Measurements from ENCODE around the gene AKAP3. TPM values are rescaled to one million over a fixed set of nuclear protein-coding genes. Genes with fewer than 3 reads are reported as not detected.

The AKAP3 gene
- total RNA-seq, 1 experiment from 2014 or later = 0.26 TPM

GRCh38 chr12:4615667-4616066 is 33.2 kb downstream of the AKAP3 start:
- Histone ChIP-seq H3K4me3 (ENCODE audit: low read depth in 2 of 2, low read length in 2 of 2) (no peak overlapping the region), H3K27me3 (ENCODE audit: control insufficient read depth, insufficient read depth, low read length) (no peaks in the 10 kb centered on the region), H3K4me1 (ENCODE audit: control insufficient read depth, insufficient read depth, low read length) (no peaks in the 10 kb centered on the region), H3K9me3 (ENCODE audit: control insufficient read depth, insufficient read depth, low read depth, low read length) (no peaks in the 10 kb centered on the region), H3K27ac (ENCODE audit: low read length) (no peak overlapping the region), H3K36me3 (ENCODE audit: control insufficient read depth, insufficient read depth, low read length) (no peaks in the 10 kb centered on the region)
- in situ Hi-C loops (cut with HindIII; ENCODE audit: low pct_unique_long_range_greater_than_20kb, low sequenced_read_pairs) (no loop called here), intact Hi-C loops (cut with micrococcal nuclease; ENCODE audit: unreplicated experiment) (no loop called here)
- ATAC-seq = no peak
- no peak for DNase-seq (ENCODE audit: low read depth, low spot score)
- POLR2A ChIA-PET = no interaction called here
- TF ChIP-seq SIN3A (IDR thresholded peaks at IDR 0.05; ENCODE audit: borderline replicate concordance, insufficient read depth, low read depth, low read length) = no peak
- TF ChIP-seq POLR2AphosphoS5 (IDR thresholded peaks at IDR 0.05; ENCODE audit: low read depth, low read length) = no peak
- no peak for TF ChIP-seq REST (IDR thresholded peaks at IDR 0.05; ENCODE audit: insufficient read depth in 1 of 2, low read depth in 2 of 2, low read length in 1 of 2)
- no peak for TF ChIP-seq TCF7L2 (IDR thresholded peaks at IDR 0.05; ENCODE audit: low read depth, low read length)
- TF ChIP-seq CTCF (IDR thresholded peaks at IDR 0.05) = no peak
- no TSS peak for BruUV-seq (replicated peaks)
- CTCF ChIA-PET = no interaction called here

- ATAC-seq (no peak), DNase-seq (ENCODE audit: low read depth, low spot score) (no peak)
- CTCF ChIA-PET = no interaction called here
- Histone ChIP-seq H3K36me3 (ENCODE audit: control insufficient read depth, insufficient read depth, low read length) (no peaks in the 10 kb centered on the region), H3K4me3 (ENCODE audit: low read depth in 2 of 2, low read length in 2 of 2) (no peak overlapping the region), H3K27ac (ENCODE audit: low read length) (no peak overlapping the region), H3K9me3 (ENCODE audit: control insufficient read depth, insufficient read depth, low read depth, low read length) (no peaks in the 10 kb centered on the region), H3K27me3 (ENCODE audit: control insufficient read depth, insufficient read depth, low read length) (no peaks in the 10 kb centered on the region), H3K4me1 (ENCODE audit: control insufficient read depth, insufficient read depth, low read length) (no peaks in the 10 kb centered on the region; the same call in 1 of the 2 replicates)
- intact Hi-C loops (cut with micrococcal nuclease; ENCODE audit: unreplicated experiment) = no loop called here
- TF ChIP-seq CTCF (IDR thresholded peaks at IDR 0.05) (no peak), SIN3A (IDR thresholded peaks at IDR 0.05; ENCODE audit: borderline replicate concordance, insufficient read depth, low read depth, low read length) (no peak), REST (IDR thresholded peaks at IDR 0.05; ENCODE audit: insufficient read depth in 1 of 2, low read depth in 2 of 2, low read length in 1 of 2) (no peak), TCF7L2 (IDR thresholded peaks at IDR 0.05; ENCODE audit: low read depth, low read length) (no peak), POLR2AphosphoS5 (IDR thresholded peaks at IDR 0.05; ENCODE audit: low read depth, low read length) (no peak)
- BruUV-seq (replicated peaks) = no TSS peak
- POLR2A ChIA-PET = no interaction called here
- in situ Hi-C loops (cut with HindIII; ENCODE audit: low pct_unique_long_range_greater_than_20kb, low sequenced_read_pairs) = no loop called here
Observed at GRCh38 chr12:4610481-4610880, 38.4 kb downstream of the AKAP3 start.

Measured in Panc1 (cell line).